ENCODE measurements around the gene AQP11.

AQP11 gene

GRCh38 chr11:77650123-77650522 is 60.4 kb downstream of the AQP11 start:
- H3K27ac Mint-ChIP-seq = no peak overlapping the region
- H3K4me1 Mint-ChIP-seq = no peaks in the 10 kb centered on the region
- no peak for TF ChIP-seq CTCF (IDR thresholded peaks at IDR 0.05)
- no peaks in the 10 kb centered on the region for H3K36me3 Mint-ChIP-seq (ENCODE audit: low read depth)
- DNase-seq = no peak
- H3K9me3 Mint-ChIP-seq = no peaks in the 10 kb centered on the region
- no peak overlapping the region for H3K4me3 Mint-ChIP-seq
- H3K27me3 Mint-ChIP-seq (ENCODE audit: low read depth, poor library complexity) = peaks cover 10% of the 10 kb centered on the region

GRCh38 chr11:77654770-77655434 is 65.1 kb downstream of the AQP11 start:
- H3K4me3 Mint-ChIP-seq = no peak overlapping the region
- H3K9me3 Mint-ChIP-seq = no peaks in the 10 kb centered on the region
- TF ChIP-seq CTCF (IDR thresholded peaks at IDR 0.05) = no peak
- H3K4me1 Mint-ChIP-seq = no peaks in the 10 kb centered on the region
- H3K27ac Mint-ChIP-seq = no peak overlapping the region
- no peak for DNase-seq
- no peaks in the 10 kb centered on the region for H3K36me3 Mint-ChIP-seq (ENCODE audit: low read depth)
- H3K27me3 Mint-ChIP-seq (ENCODE audit: low read depth, poor library complexity) = peaks cover 6% of the 10 kb centered on the region

GRCh38 chr11:77656362-77656761 is 66.6 kb downstream of the AQP11 start:
- Mint-ChIP-seq H3K36me3 (ENCODE audit: low read depth) (no peaks in the 10 kb centered on the region), H3K4me3 (no peak overlapping the region), H3K4me1 (no peaks in the 10 kb centered on the region), H3K27ac (no peak overlapping the region), H3K9me3 (no peaks in the 10 kb centered on the region), H3K27me3 (ENCODE audit: low read depth, poor library complexity) (peaks cover 6% of the 10 kb centered on the region)
- no peak for TF ChIP-seq CTCF (IDR thresholded peaks at IDR 0.05)
- no peak for DNase-seq

- Mint-ChIP-seq H3K4me3 (no peak overlapping the region), H3K36me3 (ENCODE audit: low read depth) (no peaks in the 10 kb centered on the region), H3K9me3 (no peaks in the 10 kb centered on the region), H3K27me3 (ENCODE audit: low read depth, poor library complexity) (peaks cover 2% of the 10 kb centered on the region), H3K4me1 (no peaks in the 10 kb centered on the region), H3K27ac (no peak overlapping the region)
- TF ChIP-seq CTCF (IDR thresholded peaks at IDR 0.05) = no peak
- DNase-seq = no peak
Measured at GRCh38 chr11:77658213-77659013, 68.7 kb downstream of the AQP11 start.
